Endothelial cell of umbilical vein (primary cell): Measurements from ENCODE around the gene HDAC5. TPM values are rescaled to one million over a fixed set of nuclear protein-coding genes. Genes with fewer than 3 reads are reported as not detected.

ENCODE experiments used
- BruUV-seq: library from RNA; stranded (reverse); fragments of 400-500 nt; replicated peaks from 2 replicates; lab custom pipeline; 2021; lab: Mats Ljungman, UMichigan
- CTCF ChIA-PET: fragments of 300-600, 350-600 bp; sonication (Branson Sonifier 250); formaldehyde crosslinking; loops from one replicate; lab custom pipeline; 2021; ENCODE audit warnings: antibody characterized with exemption, inconsistent platforms; lab: Charles Lee
- POLR2A ChIA-PET: fragments of 300-600, 350-600 bp; sonication (Branson Sonifier 250); formaldehyde crosslinking; loops from one replicate; lab custom pipeline; 2021; ENCODE audit warnings: antibody characterized with exemption, inconsistent platforms; lab: Charles Lee
- DNase-seq: peaks from one replicate; pipeline ENCODE4 v3.0.0-alpha.2; 2011; ENCODE audit warnings: low read depth, low spot score
- FAIRE-seq: peaks from 2 replicates; lab custom pipeline; 2011; peaks lifted over from hg19 to GRCh38; lab: Jason Lieb, UNC
- H2AFZ ChIP-seq: 2 replicates; pipeline ENCODE4 v1.6.0; 2012; ENCODE audit warnings: low read depth, low read length, control low read depth, inconsistent platforms
- H3K27ac ChIP-seq: 2 replicates; pipeline ENCODE4 v1.5.1; 2011; ENCODE audit warnings: low read depth, mild to moderate bottlenecking, control low read depth, low read length, moderate library complexity; ENCODE audit not compliant: insufficient read depth
- H3K27me3 ChIP-seq, 2 experiments: 2 replicates each; pipeline versions ENCODE4 v1.6.0 to v1.6.1; 2011; ENCODE audit warnings: low read length in 2 of 2, mixed read lengths in 1 of 2; ENCODE audit not compliant: control insufficient read depth in 2 of 2, insufficient read depth in 2 of 2
- H3K36me3 ChIP-seq, 2 experiments: 2 replicates in 1 of 2; 3 replicates in 1 of 2; pipeline ENCODE4 v1.5.1; 2011; ENCODE audit warnings: low read length in 2 of 2, mild to moderate bottlenecking in 1 of 2, moderate library complexity in 1 of 2; ENCODE audit not compliant: control insufficient read depth in 2 of 2, insufficient read depth in 2 of 2; ENCODE audit errors: extremely low read depth in 1 of 2
- H3K4me1 ChIP-seq: 3 replicates; pipeline ENCODE4 v1.5.1; 2011; ENCODE audit warnings: mild to moderate bottlenecking, low read length; ENCODE audit not compliant: control insufficient read depth, insufficient read depth; ENCODE audit errors: extremely low read depth
- H3K4me2 ChIP-seq: 2 replicates; pipeline ENCODE4 v1.6.1; 2011; ENCODE audit warnings: low read length, control low read depth, mixed read lengths; ENCODE audit not compliant: insufficient read depth
- H3K4me3 ChIP-seq, 3 experiments: fragments of 200-600 bp in 1 of 3; sonication (generic), shearing (Covaris generic) in 1 of 3; replicated peaks in 1 of 3; 2 replicates each; pipeline ENCODE4 v1.5.1; 2011 to 2016; ENCODE audit warnings: control low read depth in 3 of 3, low read length in 3 of 3, mild to moderate bottlenecking in 2 of 3, inconsistent platforms in 1 of 3, low read depth in 1 of 3, moderate library complexity in 1 of 3; ENCODE audit not compliant: insufficient read depth in 1 of 3
- H3K79me2 ChIP-seq: 2 replicates; pipeline ENCODE4 v1.6.0; 2012; ENCODE audit warnings: low read length, inconsistent platforms; ENCODE audit not compliant: control insufficient read depth, insufficient read depth
- H3K9ac ChIP-seq: replicated peaks from 2 replicates; pipeline ENCODE3; 2011; ENCODE audit warnings: low read length, control low read depth; ENCODE audit not compliant: insufficient read depth; ENCODE audit errors: extremely low read depth
- H3K9me1 ChIP-seq: replicated peaks from 3 replicates; pipeline ENCODE4 v1.6.0; 2011; ENCODE audit warnings: mild to moderate bottlenecking, low read length; ENCODE audit not compliant: control insufficient read depth, insufficient read depth; ENCODE audit errors: extremely low read depth
- H3K9me3 ChIP-seq: replicated peaks from 2 replicates; pipeline ENCODE4 v1.5.1; 2012; ENCODE audit warnings: low read length, inconsistent platforms; ENCODE audit not compliant: control insufficient read depth, insufficient read depth
- H4K20me1 ChIP-seq: replicated peaks from 2 replicates; pipeline ENCODE3; 2011; ENCODE audit warnings: mild to moderate bottlenecking, low read length; ENCODE audit not compliant: control insufficient read depth, insufficient read depth; ENCODE audit errors: extremely low read depth
- EZH2 ChIP-seq: IDR thresholded peaks from 2 replicates; pipeline ENCODE4 v1.6.1; 2012; ENCODE audit warnings: borderline replicate concordance, low read depth, mild to moderate bottlenecking, moderate library complexity, low read length, inconsistent platforms; ENCODE audit not compliant: severe bottlenecking
- FOS ChIP-seq: IDR thresholded peaks from 2 replicates; pipeline ENCODE4 v1.6.1; 2011; ENCODE audit warnings: mild to moderate bottlenecking, low read length, moderate library complexity, borderline replicate concordance; ENCODE audit not compliant: insufficient read depth
- GATA2 ChIP-seq: IDR thresholded peaks from 2 replicates; pipeline ENCODE4 v1.7.0; 2011; ENCODE audit warnings: low read depth, mild to moderate bottlenecking, moderate library complexity, mixed read lengths, low read length; ENCODE audit not compliant: insufficient read length, insufficient read depth
- JUN ChIP-seq: IDR thresholded peaks from 2 replicates; pipeline ENCODE4 v1.6.1; 2011; ENCODE audit warnings: borderline replicate concordance, low read depth; ENCODE audit not compliant: insufficient read length, insufficient read depth
- MAX ChIP-seq: IDR thresholded peaks from 2 replicates; pipeline ENCODE4 v1.6.1; 2011; ENCODE audit not compliant: insufficient read depth, insufficient read length
- MYC ChIP-seq: IDR thresholded peaks from one replicate; pipeline ENCODE4 v1.6.1; 2011; ENCODE audit warnings: mild to moderate bottlenecking, low read depth, low read length
- POLR2A ChIP-seq: IDR thresholded peaks from 2 replicates; pipeline ENCODE4 v1.6.1; 2012; ENCODE audit warnings: low read depth, mild to moderate bottlenecking, control low read depth, low read length
- POLR2AphosphoS5 ChIP-seq: IDR thresholded peaks from 2 replicates; pipeline ENCODE4 v1.6.1; 2012; ENCODE audit warnings: low read depth, mild to moderate bottlenecking, control low read depth, low read length, moderate library complexity; ENCODE audit not compliant: insufficient read depth
- dilution Hi-C: fragments of 300-500 bp; cut with MboI; formaldehyde crosslinking; loops from one replicate; pipeline ENCODE4 v1.15.0; 2019; ENCODE audit warnings: low sequenced_read_pairs; ENCODE audit not compliant: extremely low pct_ligation_motif_present
- intact Hi-C: fragments of 100-400 bp; cut with micrococcal nuclease; formaldehyde crosslinking; loops from one replicate; pipeline ENCODE4 v1.10.0; 2022
- polyA plus RNA-seq, 4 experiments: library from polyadenylated mRNA; depleted of rRNA in 3 of 4; stranded (reverse) in 3 of 4; unstranded in 1 of 4; fragments of >200 nt; gene quantifications; 2 replicates each; pipeline versions ENCODE4 v1.2.1 to v1.2.3, GENCODE V29; 2011 to 2012; ENCODE audit warnings: missing spikeins in 1 of 4
- total RNA-seq: library from RNA; stranded (reverse); gene quantifications from 2 replicates; pipeline ENCODE4 v1.2.3, GENCODE V29; 2021
- TF ChIP-seq, protein P1 (sequence below), 2 donors: IDR thresholded peaks; 1 replicate in 1 of 2; 2 replicates in 1 of 2; pipeline ENCODE4 v1.5.1; 2011; ENCODE audit warnings: low read length in 2 of 2, mild to moderate bottlenecking in 2 of 2, moderate library complexity in 2 of 2, control low read depth in 1 of 2, inconsistent platforms in 1 of 2, low read depth in 1 of 2; ENCODE audit not compliant: insufficient read depth in 1 of 2; ENCODE audit errors: extremely low read depth in 1 of 2

Gene HDAC5
- total and polyA plus RNA-seq, 2 donors (not counting 3 experiments of a cell fraction or from before 2014, with no cell fraction given), result 35.4 to 40.4 TPM

DNA sequence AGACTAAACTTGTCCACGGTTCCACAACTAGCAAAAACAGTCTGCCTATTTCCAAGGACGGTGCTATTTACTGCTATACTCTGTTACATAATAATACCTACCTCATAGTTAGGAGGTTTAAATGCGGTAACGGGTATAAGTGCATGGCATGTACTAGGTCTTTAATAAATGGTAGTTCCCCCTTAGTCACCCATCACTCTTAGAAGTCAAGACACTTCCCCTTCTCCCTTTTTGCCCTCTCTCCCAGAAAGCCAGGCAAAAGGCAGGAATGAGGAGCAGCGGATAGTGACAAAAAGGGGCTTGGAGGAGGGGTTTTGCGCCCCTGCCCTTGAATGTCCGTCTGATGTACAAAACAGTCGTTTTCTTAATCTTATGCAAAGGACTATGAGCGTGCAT is 55.9 kb downstream of the HDAC5 start:
- CTCF ChIA-PET, result no interaction called here
- Histone ChIP-seq H3K4me3 (no peak overlapping the region), H3K4me2 (no peak overlapping the region), H3K27me3 (no peaks in the 10 kb centered on the region), H3K9ac (no peak overlapping the region), H3K27ac (no peak overlapping the region), H3K79me2 (peaks cover 45% of the 10 kb centered on the region), H2AFZ (no peak overlapping the region), H3K9me1 (no peaks in the 10 kb centered on the region), H3K4me1 (peaks cover 30% of the 10 kb centered on the region), H4K20me1 (no peaks in the 10 kb centered on the region), H3K9me3 (no peaks in the 10 kb centered on the region), H3K36me3 (peaks cover 0 to 7% of the 10 kb centered on the region in 2 experiments)
- DNase-seq (no peak), FAIRE-seq (no peak)
- dilution Hi-C loops, result no loop called here
- intact Hi-C loops, result no loop called here
- POLR2A ChIA-PET, result no interaction called here
- BruUV-seq, result no TSS peak
- TF ChIP-seq JUN (no peak), POLR2AphosphoS5 (no peak), MYC (no peak), GATA2 (no peak), POLR2A (no peak), MAX (no peak), EZH2 (no peak), FOS (no peak)
- TF ChIP-seq, protein P1, sequence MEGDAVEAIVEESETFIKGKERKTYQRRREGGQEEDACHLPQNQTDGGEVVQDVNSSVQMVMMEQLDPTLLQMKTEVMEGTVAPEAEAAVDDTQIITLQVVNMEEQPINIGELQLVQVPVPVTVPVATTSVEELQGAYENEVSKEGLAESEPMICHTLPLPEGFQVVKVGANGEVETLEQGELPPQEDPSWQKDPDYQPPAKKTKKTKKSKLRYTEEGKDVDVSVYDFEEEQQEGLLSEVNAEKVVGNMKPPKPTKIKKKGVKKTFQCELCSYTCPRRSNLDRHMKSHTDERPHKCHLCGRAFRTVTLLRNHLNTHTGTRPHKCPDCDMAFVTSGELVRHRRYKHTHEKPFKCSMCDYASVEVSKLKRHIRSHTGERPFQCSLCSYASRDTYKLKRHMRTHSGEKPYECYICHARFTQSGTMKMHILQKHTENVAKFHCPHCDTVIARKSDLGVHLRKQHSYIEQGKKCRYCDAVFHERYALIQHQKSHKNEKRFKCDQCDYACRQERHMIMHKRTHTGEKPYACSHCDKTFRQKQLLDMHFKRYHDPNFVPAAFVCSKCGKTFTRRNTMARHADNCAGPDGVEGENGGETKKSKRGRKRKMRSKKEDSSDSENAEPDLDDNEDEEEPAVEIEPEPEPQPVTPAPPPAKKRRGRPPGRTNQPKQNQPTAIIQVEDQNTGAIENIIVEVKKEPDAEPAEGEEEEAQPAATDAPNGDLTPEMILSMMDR (IDR thresholded peaks at IDR 0.05; ENCODE audit: extremely low read depth in 1 of 2, insufficient read depth in 1 of 2, low read depth in 1 of 2, low read length in 2 of 2), result no peak
